NCI-H1417 (cell line): ENCODE measurements around the gene SUMF1.
A peak's percentile ranks its signal among the peaks of the same experiment; 100 is the strongest.

Source experiments
- DNase-seq, 3 experiments: peaks; one replicate each; lab custom pipeline; 2025; lab: John Stamatoyannopoulos, UW

Gene SUMF1

GRCh38 chr3:4385201-4385600 is 81.9 kb downstream of the SUMF1 start:
- no peak for DNase-seq

GRCh38 chr3:4380013-4380412 is 87.1 kb downstream of the SUMF1 start:
- no peak for DNase-seq

- DNase-seq, result no peak
These were observed 90.6 kb downstream of the SUMF1 start for GRCh38 chr3:4376499-4376898.

DNA sequence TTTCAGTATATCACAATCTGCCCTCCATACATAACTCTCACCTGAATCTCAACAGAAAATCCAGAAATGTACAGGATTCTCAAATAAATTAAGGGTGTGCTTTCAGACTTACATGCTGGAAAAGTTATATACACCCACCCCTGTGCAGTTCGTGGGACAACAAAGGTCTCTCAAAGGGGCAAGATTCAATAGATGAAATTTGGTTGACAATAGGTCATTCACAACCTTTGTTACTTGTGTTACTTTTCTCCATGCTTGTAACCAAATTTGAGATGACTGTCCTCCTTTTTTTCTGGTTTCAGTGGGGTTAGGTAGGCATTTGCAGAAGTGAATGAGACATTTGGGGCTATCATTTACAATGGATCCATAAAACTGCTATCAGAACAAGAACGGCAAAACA is 91.2 kb downstream of the SUMF1 start:
- no peak for DNase-seq

GRCh38 chr3:4373669-4374068 is 93.4 kb downstream of the SUMF1 start:
- no peak for DNase-seq

- no peak for DNase-seq
These were observed 104.5 kb downstream of the SUMF1 start for GRCh38 chr3:4362523-4362922.

DNA sequence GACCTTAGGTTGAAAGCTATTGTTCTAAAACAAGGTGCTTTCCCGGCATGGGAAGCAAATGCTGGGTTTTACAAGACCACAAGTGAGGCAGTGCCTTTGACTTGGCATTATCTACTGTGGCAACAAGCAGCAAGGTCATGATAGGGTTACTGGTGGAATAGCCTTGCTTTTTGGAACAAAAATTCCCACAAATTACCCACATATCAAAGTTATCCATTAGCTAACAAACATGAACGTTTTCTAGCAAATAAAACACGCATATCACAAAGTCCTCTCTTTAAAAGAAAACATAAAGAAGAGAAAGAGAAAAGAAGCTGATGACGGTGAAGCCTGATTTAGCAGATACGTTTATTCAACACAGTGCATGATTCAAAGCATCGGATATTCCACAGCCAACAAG is 106.3 kb downstream of the SUMF1 start:
- no peak for DNase-seq

DNA sequence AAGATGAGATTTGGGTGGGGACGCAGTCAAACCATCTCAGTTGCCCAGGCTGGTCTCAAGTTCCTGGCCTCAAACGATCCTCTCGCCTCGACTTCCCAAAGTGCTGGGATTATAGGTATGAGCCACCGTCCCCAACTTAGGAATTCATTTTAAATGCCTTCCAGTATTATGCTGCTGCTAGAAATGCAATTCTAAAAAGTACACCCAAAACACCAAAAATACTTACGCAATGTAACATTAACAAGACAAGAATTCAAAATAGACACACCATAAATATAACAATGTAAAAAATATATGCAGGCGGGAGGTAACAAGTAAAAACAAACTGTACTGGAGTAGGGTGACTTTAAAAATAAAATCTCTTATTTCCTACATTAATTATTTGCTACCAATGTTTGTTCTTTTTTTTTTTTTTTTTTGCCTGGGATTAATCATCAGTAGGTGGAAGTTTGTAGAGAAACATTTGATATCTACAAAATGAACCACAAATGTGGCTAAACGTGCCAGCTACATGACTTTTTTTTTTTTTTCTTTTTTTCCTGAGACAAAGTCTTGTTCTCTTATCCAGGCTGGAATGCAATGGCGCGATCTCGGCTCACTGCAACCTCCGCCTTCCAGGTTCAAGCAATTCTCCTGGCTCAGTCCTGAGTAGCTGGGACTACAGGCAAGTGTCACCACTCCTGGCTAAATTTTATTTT is 107.1 kb downstream of the SUMF1 start:
- no peak for DNase-seq

DNA sequence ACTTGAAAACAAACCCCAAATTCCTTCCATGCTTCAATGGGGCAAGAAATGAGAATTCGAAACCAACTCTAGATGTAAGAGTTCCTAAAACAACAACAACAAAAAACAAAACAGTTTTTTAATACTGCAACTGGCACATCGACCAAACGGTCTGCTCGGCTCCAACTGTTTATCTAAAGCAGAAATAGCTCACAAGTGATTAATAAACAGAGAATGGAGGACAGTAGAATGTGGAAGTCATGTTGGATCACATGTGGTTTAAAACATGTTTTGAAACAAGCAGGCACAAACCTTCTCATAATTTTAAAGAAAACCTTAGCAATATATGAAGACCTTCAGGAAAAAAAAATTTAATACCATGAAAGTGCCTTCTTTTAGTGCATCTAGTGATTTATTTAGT is 108.8 kb downstream of the SUMF1 start:
- no peak for DNase-seq

GRCh38 chr3:4356546-4357410 is 110.3 kb downstream of the SUMF1 start:
- DNase-seq, result no peak

- DNase-seq, result no peak
These were observed 110.9 kb downstream of the SUMF1 start for GRCh38 chr3:4356220-4356540.

DNA sequence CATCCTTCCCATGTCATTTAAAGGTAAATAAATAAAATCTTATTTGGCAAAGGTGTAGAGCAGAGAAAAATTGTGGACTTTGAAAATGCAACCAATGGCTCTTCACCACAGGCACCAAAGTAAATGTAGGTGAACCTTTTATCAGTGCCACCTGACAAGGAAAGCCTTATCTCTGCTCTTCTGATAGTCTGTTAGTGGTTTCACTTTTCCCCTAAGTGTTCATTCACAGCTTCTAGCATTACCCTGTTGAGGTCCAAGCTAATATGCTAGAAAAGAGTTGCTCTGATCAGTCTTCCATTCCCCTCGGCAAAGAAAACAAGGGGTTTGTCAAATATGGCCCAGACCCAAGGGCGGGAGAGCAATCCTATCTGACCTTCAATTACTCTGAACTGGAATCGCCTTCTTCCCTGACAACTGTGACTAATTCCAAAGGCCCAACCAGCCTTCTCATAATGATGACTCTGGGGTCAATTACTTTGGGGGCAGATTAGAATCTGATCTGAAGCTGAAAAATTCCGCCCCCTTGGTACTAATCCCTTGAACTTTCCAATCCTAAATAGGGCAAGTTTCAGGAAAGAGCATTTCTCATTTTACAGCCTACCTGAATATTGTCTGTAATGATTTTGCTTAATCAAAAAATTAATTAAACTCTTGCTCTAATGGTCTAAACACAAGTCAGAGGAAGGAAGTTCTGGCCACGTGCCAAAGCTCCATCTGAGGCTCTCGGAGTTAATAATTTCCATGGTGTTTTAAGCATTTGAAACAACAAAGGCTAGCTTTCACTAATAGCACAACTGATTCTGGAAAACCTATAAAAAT is 111.5 kb downstream of the SUMF1 start:
- DNase-seq, result peak in 1 of 3 experiments; percentile 33

- DNase-seq, result no peak
These were observed 115.2 kb downstream of the SUMF1 start for GRCh38 chr3:4351872-4352271.

GRCh38 chr3:4351164-4351855 is 115.8 kb downstream of the SUMF1 start:
- no peak for DNase-seq

- peak; percentile 13 to 64 (median 42) for DNase-seq
These were observed 116.3 kb downstream of the SUMF1 start for GRCh38 chr3:4350789-4351163.

- peak in 2 of 3 experiments; percentile 4 to 9 for DNase-seq
These were observed 123.8 kb downstream of the SUMF1 start for GRCh38 chr3:4343258-4343657.

DNA sequence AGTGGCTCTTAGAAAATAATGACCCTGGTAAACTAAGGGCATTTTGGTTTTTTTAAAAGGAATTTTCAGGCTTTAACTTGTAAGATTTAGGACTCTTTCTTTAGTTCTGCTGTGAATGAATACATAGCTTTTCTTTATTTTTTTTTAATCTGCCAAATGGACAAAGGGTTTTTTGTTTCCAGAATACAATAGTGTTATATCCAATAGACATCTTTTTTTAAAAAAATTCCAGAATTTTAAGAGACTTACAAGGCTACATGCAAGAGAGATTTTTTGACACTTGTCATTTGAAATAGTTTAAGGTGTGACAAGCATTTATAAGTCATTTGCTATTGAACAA is 125.8 kb downstream of the SUMF1 start:
- no peak for DNase-seq

GRCh38 chr3:4340411-4341335 is 126.4 kb downstream of the SUMF1 start:
- DNase-seq, result no peak

DNA sequence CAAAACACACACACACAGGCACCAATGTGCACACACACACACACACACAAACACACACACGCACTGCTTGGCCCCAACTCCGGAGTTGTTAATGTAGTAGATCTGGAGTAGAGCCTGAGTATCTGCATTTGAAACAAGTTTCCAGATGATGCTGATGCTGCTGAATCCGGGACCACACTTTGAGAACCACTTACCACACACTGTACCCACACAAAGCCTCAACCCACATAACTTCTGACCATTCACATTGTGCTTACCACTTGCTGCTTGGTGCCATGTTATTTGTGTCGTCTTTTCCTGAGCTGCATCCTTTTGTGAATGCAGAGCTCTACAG is 127.0 kb downstream of the SUMF1 start:
- no peak for DNase-seq

- DNase-seq, result no peak
These were observed 128.3 kb downstream of the SUMF1 start for GRCh38 chr3:4338751-4339150.

GRCh38 chr3:4336850-4337546 is 130.1 kb downstream of the SUMF1 start:
- no peak for DNase-seq
